Measurements from ENCODE around the gene ABHD17C.

DNA sequence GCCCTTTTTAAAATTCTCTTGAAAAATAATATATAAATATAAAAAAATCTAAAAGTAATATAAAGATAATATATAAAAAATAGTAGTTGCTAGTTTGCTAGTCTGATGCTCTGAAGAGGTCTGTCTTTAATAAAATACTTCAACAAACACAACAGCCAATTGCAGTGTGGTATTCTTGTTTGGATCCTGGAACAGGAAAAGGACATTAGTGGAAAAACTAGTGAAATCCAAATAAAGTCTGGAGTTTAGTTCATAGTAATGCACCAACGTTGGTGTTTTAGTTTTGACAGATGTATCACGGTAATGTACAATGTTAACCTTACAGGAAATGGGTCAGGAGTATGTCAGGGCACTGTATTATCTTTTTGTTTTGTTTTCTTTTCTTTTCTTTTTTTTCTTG lies 58.1 kb downstream of the ABHD17C start:
- no peak for TF ChIP-seq EZH2 (IDR thresholded peaks at IDR 0.05)
- TF ChIP-seq POLR2AphosphoS5 (IDR thresholded peaks at IDR 0.05; ENCODE audit: borderline replicate concordance, low read depth, low read length) = no peak

Measured in SK-N-MC (cell line).